CD4-positive, alpha-beta T cell treated with Interleukin-12 subunit alpha and Interleukin-12 subunit beta, for 1 hour (primary cell): ENCODE data around the gene SCGB1C1.
"Not testable (repeated sequence)": the region's sequence is repeated elsewhere in the genome, so short reads cannot be mapped to it uniquely, and the experiment has no call there.

Source experiments
- DNase-seq: peaks from one replicate; pipeline ENCODE4 v3.0.0-alpha.2; 2020

The SCGB1C1 gene

DNA sequence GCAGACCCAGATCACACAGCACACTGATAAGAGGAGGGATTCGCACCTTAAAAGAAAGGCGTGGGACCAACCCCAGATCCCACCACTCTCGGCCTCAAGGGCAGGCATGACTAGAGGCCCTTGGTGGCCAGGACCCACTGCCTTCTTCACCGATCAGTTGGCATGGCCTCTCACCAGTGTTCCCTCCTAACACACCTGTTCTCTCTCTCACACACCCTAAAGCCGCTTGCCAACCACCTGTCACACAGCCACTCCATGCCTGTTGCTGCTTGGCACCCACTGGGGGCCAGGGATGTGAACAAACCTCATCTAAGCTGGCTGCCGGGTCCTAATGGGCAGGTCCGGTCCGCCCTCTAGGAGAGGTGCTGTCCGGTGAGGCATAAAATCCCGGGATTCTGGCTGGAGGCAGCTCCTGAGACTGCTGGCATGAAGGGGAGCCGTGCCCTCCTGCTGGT, at the start of gene SCGB1C1:
Gene SCGB1C1 (plus strand): TSS at position 405 of the 455 bp plus-strand sequence. CDS start 22 bp downstream, at position 427.
- not testable (repeated sequence) for DNase-seq

DNA sequence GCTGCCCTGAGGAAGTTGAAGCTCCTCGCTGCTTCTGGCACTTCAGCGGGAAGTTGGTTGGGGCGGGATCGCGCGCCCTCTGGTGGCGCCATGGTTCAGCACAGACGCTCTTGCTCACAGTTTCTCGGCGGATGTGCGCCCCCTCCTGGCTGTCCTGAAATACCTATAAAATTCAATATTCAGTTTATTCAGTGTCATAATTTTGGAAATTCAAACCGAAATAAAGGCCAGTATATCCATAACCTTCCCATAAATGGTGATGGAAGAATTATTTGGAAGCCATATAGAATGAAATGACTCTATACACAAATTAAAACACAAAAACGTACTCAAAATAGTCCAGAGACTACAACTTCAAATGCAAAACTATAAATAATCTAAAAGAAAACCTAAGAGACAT, 12.6 kb upstream of the SCGB1C1 start:
- not testable (repeated sequence) for DNase-seq

GRCh38 chr11:189200-189783, 3.6 kb upstream of the SCGB1C1 start:
- not testable (repeated sequence) for DNase-seq

GRCh38 chr11:189843-190311, 3.0 kb upstream of the SCGB1C1 start:
- peak; percentile 58 for DNase-seq

GRCh38 chr11:190546-190945, 2.3 kb upstream of the SCGB1C1 start:
- DNase-seq = not testable (repeated sequence)

DNA sequence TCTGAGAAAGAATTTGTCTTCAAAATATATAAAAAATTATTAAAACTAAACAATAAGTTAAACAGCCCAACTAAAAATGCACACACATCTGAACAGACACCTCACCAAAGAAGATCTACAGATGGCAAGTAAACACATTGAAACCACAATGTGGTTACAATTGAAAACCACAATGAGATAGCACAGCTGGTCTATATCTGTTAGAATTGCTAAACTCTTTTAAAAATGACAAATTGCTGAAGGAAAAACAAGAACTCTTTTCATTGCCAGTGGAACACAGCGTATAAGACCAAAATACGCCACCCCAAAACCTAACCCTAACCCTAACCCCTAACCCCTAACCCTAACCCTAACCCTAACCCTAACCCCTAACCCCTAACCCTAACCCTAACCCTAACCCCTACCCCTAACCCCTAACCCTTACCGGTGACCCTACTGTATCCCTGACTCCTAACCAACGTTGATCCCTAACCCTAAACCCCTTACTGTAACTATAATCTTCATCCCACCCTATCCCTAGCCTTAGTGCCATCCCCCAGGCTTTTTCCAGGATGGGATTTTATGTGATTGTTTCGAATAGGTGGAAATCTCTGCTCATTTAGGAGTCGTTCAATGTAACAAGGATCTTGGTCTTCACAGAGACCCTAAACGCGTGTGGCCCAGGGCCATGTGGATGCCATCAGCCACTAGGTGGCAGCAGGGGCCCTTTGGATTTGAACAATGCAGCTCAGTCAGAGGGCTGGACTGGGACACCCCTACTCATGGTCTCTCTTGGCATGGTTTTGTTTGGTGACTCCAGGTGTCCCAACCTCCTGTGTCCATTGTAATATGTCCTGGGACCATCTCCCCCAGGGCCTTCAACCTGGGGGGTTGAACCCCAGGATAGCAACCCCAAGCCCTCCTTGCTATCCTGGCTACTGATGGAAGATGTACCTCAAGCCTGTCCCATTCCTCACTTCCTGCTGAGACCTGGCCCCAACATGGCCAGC, 1.1 kb upstream of the SCGB1C1 start:
- peak; percentile 49 for DNase-seq

DNA sequence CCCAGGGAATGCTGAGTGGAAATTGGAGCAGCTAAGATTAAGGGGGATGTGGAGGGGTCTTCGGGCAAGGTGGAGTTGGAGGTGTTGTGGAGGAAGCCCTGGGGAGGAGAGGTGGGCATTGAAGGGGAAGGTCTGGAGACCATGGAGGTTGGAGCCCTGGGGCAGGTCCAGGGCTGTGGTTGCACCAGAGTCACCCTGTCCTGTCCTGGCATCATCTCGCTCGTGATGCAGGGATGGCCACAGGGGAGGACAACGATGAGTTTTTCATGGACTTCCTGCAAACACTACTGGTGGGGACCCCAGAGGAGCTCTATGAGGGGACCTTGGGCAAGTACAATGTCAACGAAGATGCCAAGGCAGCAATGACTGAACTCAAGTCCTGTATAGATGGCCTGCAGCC, 603 bp downstream of the SCGB1C1 start:
- DNase-seq = not testable (repeated sequence)

DNA sequence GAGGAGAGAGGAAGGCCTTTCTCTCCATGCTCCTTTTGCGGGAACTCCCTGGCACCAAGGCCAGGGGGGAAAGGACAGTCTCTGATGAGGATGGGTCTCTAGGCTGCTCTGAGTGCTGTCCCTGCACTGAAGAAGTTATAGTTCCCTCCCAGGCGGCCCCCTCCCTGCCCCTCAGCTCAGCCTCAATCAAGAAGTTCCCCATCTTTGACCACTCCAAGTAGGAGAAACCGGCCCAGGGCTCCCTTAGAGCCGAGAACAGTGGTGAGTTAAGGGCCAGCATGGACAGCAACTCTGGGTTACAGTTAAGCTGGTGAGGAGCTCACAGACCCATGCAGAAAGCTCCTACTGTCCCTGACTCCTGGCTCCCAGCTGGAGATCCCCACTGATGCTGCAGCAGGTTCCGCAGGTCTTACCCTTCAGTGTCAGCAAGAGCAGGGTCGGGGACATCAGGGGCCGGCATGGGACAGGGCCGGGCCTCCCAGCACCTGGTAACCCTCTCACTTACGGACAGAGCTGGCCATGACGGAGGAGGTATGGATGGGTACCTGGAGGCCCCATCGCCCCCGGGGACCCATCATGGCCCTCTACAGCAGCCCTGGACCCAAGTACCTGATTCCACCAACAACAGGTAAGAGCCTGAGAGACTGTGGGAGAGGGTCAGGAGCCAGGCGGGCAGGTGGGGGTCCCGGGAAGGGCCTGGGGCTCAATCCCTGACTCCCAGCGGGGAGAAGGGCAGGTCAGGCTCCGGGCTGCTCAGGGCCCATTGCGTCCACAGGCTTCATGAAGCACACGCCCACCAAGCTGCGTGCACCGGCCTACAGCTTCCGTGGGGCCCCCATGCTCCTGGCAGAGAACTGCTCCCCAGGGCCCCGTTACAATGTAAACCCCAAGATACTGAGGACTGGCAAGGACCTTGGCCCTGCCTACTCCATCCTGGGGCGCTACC, 4.2 kb downstream of the SCGB1C1 start:
- DNase-seq = no peak

GRCh38 chr11:197741-198235, 4.9 kb downstream of the SCGB1C1 start:
- DNase-seq = no peak

- DNase-seq = no peak
These were observed 5.4 kb downstream of the SCGB1C1 start for GRCh38 chr11:198236-198806.

- DNase-seq = no peak
These were observed 6.2 kb downstream of the SCGB1C1 start for GRCh38 chr11:199004-199581.

DNA sequence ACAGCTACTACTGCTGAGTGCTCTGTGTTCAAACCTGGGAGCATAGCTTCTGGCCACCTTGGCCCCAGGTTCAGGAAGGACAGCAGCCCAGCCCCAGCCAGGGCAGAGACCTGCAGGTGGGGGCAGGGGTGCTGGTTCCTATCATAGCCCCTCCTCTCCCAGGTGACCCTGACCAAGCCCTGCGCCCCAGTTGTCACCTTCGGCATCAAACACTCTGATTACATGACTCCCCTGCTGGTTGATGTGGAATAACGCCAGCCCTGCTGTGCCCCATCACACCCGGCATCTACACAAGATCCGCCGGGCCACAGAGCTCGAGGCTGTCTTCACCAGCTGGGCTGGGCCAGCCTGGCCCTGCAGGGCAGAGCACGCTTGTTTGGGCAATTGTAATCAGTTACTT, 6.9 kb downstream of the SCGB1C1 start:
- no peak for DNase-seq

- no peak for DNase-seq
These were observed 7.5 kb downstream of the SCGB1C1 start for GRCh38 chr11:200224-201003.

DNA sequence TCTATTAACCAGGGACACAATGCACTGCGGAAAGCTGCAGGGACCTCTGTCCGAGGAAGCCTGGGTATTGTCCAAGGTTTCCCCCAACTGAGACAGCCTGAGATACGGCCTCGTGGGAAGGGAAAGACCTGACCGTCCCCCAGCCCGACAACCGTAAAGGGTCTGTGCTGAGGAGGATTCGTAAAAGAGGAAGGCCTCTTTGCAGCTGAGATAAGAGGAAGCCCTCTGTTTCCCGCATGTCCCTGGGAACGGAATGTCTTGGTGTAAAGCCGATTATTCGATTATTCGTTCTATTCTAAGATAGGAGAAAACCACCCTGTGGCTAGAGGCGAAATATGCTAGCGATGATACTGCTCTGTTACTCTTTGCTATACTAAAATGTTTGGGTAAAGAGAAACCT, 9.1 kb downstream of the SCGB1C1 start:
- DNase-seq = no peak

DNA sequence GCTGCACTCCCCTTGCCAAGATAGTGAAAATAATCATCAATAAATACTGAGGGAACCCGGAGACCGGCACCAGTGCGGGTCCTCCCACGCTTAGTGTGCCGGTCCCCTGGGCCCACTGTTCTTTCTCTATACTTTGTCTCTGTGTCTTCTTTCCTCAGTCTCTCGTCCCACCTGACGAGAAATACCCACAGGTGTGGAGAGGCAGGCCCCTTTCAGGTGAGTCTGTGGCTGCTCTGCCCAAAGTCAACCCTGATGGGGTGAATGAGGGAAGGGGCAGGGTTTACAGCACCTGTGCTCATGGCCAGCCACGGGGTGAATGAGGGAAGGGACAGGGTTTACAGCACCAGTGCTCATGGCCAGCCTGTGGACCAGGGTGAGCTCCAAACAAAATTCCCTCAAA, 9.6 kb downstream of the SCGB1C1 start:
- no peak for DNase-seq

GRCh38 chr11:203056-203944, 10.4 kb downstream of the SCGB1C1 start:
- no peak for DNase-seq

- DNase-seq = no peak
These were observed 11.2 kb downstream of the SCGB1C1 start for GRCh38 chr11:203945-204586.

GRCh38 chr11:204587-205109, 11.8 kb downstream of the SCGB1C1 start:
- DNase-seq = no peak
